ENCODE data around the gene SNRPF. TPM values are rescaled to one million over a fixed set of nuclear protein-coding genes. Genes with fewer than 3 reads are reported as not detected.

SNRPF gene
- total and polyA plus RNA-seq, 11 donors = 2.5 to 48.6 (median 11.9) TPM

GRCh38 chr12:95882080-95882479 is 23.3 kb downstream of the SNRPF start:
- intact Hi-C loops (cut with DNase I) = no loop called here
- peak in 3 of 4 donors; percentile 34 to 71 (median 51) for ATAC-seq

GRCh38 chr12:95882873-95883272 is 24.1 kb downstream of the SNRPF start:
- no peaks in the 10 kb centered on the region for H3K36me3 ChIP-seq
- no peak overlapping the region for H3K4me3 ChIP-seq
- H3K9me3 ChIP-seq = peaks cover 0 to 10% (median 7%) of the 10 kb centered on the region in 12 donors
- H3K27me3 ChIP-seq = no peaks in the 10 kb centered on the region
- H3K27ac ChIP-seq = peak overlapping the region in 1 of 12 donors; percentile 10
- intact Hi-C loops (cut with DNase I) = no loop called here
- TF ChIP-seq POLR2A (IDR thresholded peaks at IDR 0.05) (no peak), CTCF (IDR thresholded peaks at IDR 0.05) (no peak)
- no peak for DNase-seq
- WGBS, 4 donors = 91 to 96% (median 93%) methylated on average over 4 of the region's 4 CpGs
- H3K4me1 ChIP-seq = peaks cover 0 to 12% (median 0%) of the 10 kb centered on the region in 12 donors
- ATAC-seq = no peak

More at GRCh38 chr12:95882080-95882479, 23.3 kb downstream of the SNRPF start:
- TF ChIP-seq POLR2A (IDR thresholded peaks at IDR 0.05) (no peak), CTCF (IDR thresholded peaks at IDR 0.05) (no peak)
- Histone ChIP-seq H3K36me3 (no peaks in the 10 kb centered on the region), H3K4me3 (no peak overlapping the region), H3K27ac (no peak overlapping the region), H3K9me3 (peaks cover 0 to 10% (median 7%) of the 10 kb centered on the region in 12 donors), H3K4me1 (peaks cover 0 to 12% (median 0%) of the 10 kb centered on the region in 12 donors), H3K27me3 (no peaks in the 10 kb centered on the region)
- 9 to 20% (median 13%) methylated on average over 1 of the region's 1 CpG for whole genome bisulfite sequencing, 4 donors
- DNase-seq = no peak

GRCh38 chr12:95884998-95885397 is 26.2 kb downstream of the SNRPF start:
- DNase-seq = peak in 1 of 5 donors; percentile 12
- Histone ChIP-seq H3K9me3 (peaks cover 0 to 10% (median 7%) of the 10 kb centered on the region in 12 donors), H3K36me3 (no peaks in the 10 kb centered on the region), H3K4me1 (peaks cover 0 to 12% (median 0%) of the 10 kb centered on the region in 12 donors), H3K4me3 (no peak overlapping the region), H3K27ac (peak overlapping the region in 6 of 12 donors; percentile 10 to 55 (median 46)), H3K27me3 (no peaks in the 10 kb centered on the region)
- TF ChIP-seq POLR2A (IDR thresholded peaks at IDR 0.05) (no peak), CTCF (IDR thresholded peaks at IDR 0.05) (no peak)
- 35 to 58% (median 46%) methylated on average over 3 of the region's 3 CpGs for WGBS, 4 donors
- intact Hi-C loops (cut with DNase I) = no loop called here
- ATAC-seq = peak in 3 of 4 donors; percentile 54 to 91 (median 73)

- intact Hi-C loops (cut with DNase I) = no loop called here
- DNase-seq (no peak), ATAC-seq (no peak)
- H3K36me3 ChIP-seq = no peaks in the 10 kb centered on the region
- 71 to 80% (median 76%) methylated on average over 5 of the region's 5 CpGs for WGBS, 4 donors
- TF ChIP-seq CTCF (IDR thresholded peaks at IDR 0.05) (no peak), POLR2A (IDR thresholded peaks at IDR 0.05) (no peak)
- no peak overlapping the region for H3K4me3 ChIP-seq
- peaks cover 0 to 3% (median 0%) of the 10 kb centered on the region in 12 donors for H3K4me1 ChIP-seq
- H3K27me3 ChIP-seq = no peaks in the 10 kb centered on the region
- peaks cover 0 to 10% (median 7%) of the 10 kb centered on the region in 12 donors for H3K9me3 ChIP-seq
- no peak overlapping the region for H3K27ac ChIP-seq
Measured at GRCh38 chr12:95887311-95887710, 28.6 kb downstream of the SNRPF start.
